HepG2 (cell line): ENCODE results near the gene NOTCH3. TPM values are rescaled to one million over a fixed set of nuclear protein-coding genes. Genes with fewer than 3 reads are reported as not detected.

Experiments used
- ATAC-seq: fragments of 200-7000 bp; cut with Tn5 transposase; 3 replicates; pipeline ENCODE4 v1.9.1; 2020; ENCODE audit warnings: mild to moderate bottlenecking, moderate library complexity
- BruUV-seq: library from RNA; stranded (reverse); fragments of 400-500 nt; replicated peaks from 2 replicates; lab custom pipeline; 2021; lab: Mats Ljungman, UMichigan
- CTCF ChIA-PET: fragments of 300-600 bp; formaldehyde crosslinking; extraction: SDS; loops from one replicate; lab custom pipeline; 2021; ENCODE audit warnings: low total read pairs, inconsistent platforms, low intra/inter-chr PET ratio; lab: Yijun Ruan, JAX
- POLR2A ChIA-PET: fragments of 350-600 bp; sonication (Branson Sonifier 250); formaldehyde crosslinking; loops from one replicate; lab custom pipeline; 2020; ENCODE audit warnings: antibody characterized with exemption, inconsistent platforms; lab: Yijun Ruan, JAX
- DNase-seq: peaks from one replicate; pipeline ENCODE4 v3.0.0-alpha.2; 2015; ENCODE audit warnings: low spot score
- FAIRE-seq: peaks from 3 replicates; lab custom pipeline; 2011; peaks lifted over from hg19 to GRCh38; lab: Jason Lieb, UNC
- H2AFZ ChIP-seq: one replicate; pipeline ENCODE4 v1.6.1; 2011; ENCODE audit warnings: low read length, inconsistent platforms
- H3K27ac ChIP-seq: fragments of 300-600 bp; 3 replicates; pipeline ENCODE4 v1.8.0; 2011; ENCODE audit warnings: mixed run types, mild to moderate bottlenecking, mixed read lengths, low read length, inconsistent platforms; ENCODE audit not compliant: insufficient read depth; ENCODE audit errors: extremely low read length
- H3K27me3 ChIP-seq, 2 experiments: fragments of 200-600 bp in 1 of 2; 2 replicates in 1 of 2; 3 replicates in 1 of 2; pipeline versions ENCODE4 v1.6.0 to v1.8.0; 2011; ENCODE audit warnings: low read length in 2 of 2, mild to moderate bottlenecking in 2 of 2, moderate library complexity in 2 of 2, inconsistent platforms in 1 of 2; ENCODE audit not compliant: insufficient read depth in 2 of 2, control insufficient read depth in 1 of 2
- H3K36me3 ChIP-seq, 2 experiments: fragments of 200-600 bp in 1 of 2; replicated peaks in 1 of 2; 2 replicates in 1 of 2; 3 replicates in 1 of 2; pipeline versions ENCODE4 v1.5.1 to v1.8.0; 2011; ENCODE audit warnings: low read length in 2 of 2, inconsistent platforms in 1 of 2; ENCODE audit not compliant: insufficient read depth in 2 of 2, control insufficient read depth in 1 of 2
- H3K4me1 ChIP-seq: 2 replicates; pipeline ENCODE4 v1.5.1; 2012; ENCODE audit warnings: low read length, inconsistent platforms; ENCODE audit not compliant: insufficient read depth
- H3K4me2 ChIP-seq: 2 replicates; pipeline ENCODE4 v1.6.0; 2011; ENCODE audit warnings: low read depth, low read length, inconsistent platforms
- H3K4me3 ChIP-seq, 3 experiments: fragments of 200-600 bp in 1 of 3; sonication (generic), shearing (Covaris generic) in 1 of 3; replicated peaks in 1 of 3; 2 replicates each; pipeline ENCODE4 v1.5.1; 2011 to 2016; ENCODE audit warnings: low read length in 3 of 3, inconsistent platforms in 2 of 3, low read depth in 2 of 3, mild to moderate bottlenecking in 2 of 3, control low read depth in 1 of 3, mixed read lengths in 1 of 3; ENCODE audit not compliant: insufficient read depth in 1 of 3
- H3K79me2 ChIP-seq: one replicate; pipeline ENCODE4 v1.6.1; 2011; ENCODE audit warnings: low read length, inconsistent platforms; ENCODE audit not compliant: insufficient read depth
- H3K9ac ChIP-seq: 2 replicates; pipeline ENCODE4 v1.6.0; 2011; ENCODE audit warnings: mild to moderate bottlenecking, low read depth, low read length, inconsistent platforms; ENCODE audit not compliant: insufficient read depth
- H3K9me3 ChIP-seq: 2 replicates; pipeline ENCODE4 v1.5.1; 2012; ENCODE audit warnings: mild to moderate bottlenecking, low read length
- H4K20me1 ChIP-seq: 2 replicates; pipeline ENCODE4 v1.6.0; 2011; ENCODE audit warnings: inconsistent platforms, mild to moderate bottlenecking, low read length, moderate library complexity; ENCODE audit not compliant: insufficient read depth
- GTF3A ChIP-seq: sonication (generic); formaldehyde crosslinking; conservative IDR thresholded peaks from 2 replicates; pipeline ENCODE4 v1.4.0; 2020; ENCODE audit warnings: mild to moderate bottlenecking, missing genetic modification reagents
- MNT ChIP-seq: fragments of 450-650 bp; IDR thresholded peaks from 2 replicates; pipeline ENCODE4 v1.6.1; 2016
- TGIF2 ChIP-seq: IDR thresholded peaks from 2 replicates; pipeline ENCODE4 v1.6.1; 2016; ENCODE audit warnings: control low read depth, missing compliant biosample characterization
- ZBTB4 ChIP-seq: sonication (generic); formaldehyde crosslinking; IDR thresholded peaks from 2 replicates; pipeline ENCODE4 v1.4.0; 2020; ENCODE audit warnings: missing genetic modification reagents, mild to moderate bottlenecking, borderline replicate concordance
- ZNF251 ChIP-seq: sonication (generic); formaldehyde crosslinking; IDR thresholded peaks from 2 replicates; pipeline ENCODE4 v1.9.0; 2021; ENCODE audit warnings: mild to moderate bottlenecking, missing genetic modification reagents
- ZNF275 ChIP-seq: sonication (generic); formaldehyde crosslinking; IDR thresholded peaks from 2 replicates; pipeline ENCODE4 v1.8.0; 2022; ENCODE audit warnings: missing genetic modification reagents, mild to moderate bottlenecking, inconsistent platforms, borderline replicate concordance
- ZNF512B ChIP-seq: sonication (generic); formaldehyde crosslinking; IDR thresholded peaks from 2 replicates; pipeline ENCODE4 v1.5.1; 2020; ENCODE audit warnings: missing genetic modification reagents, mild to moderate bottlenecking, borderline replicate concordance
- whole genome bisulfite sequencing: methylation state at CpG from one replicate; pipeline ENCODE4 v1.1.6; 2017; ENCODE audit warnings: low lambda C conversion rate; 5-methylcytosine and 5-hydroxymethylcytosine counted together
- in situ Hi-C: cut with HindIII; loops from 2 replicates; pipeline ENCODE4 v1.10.0; 2017; ENCODE audit warnings: low pct_unique_long_range_greater_than_20kb; ENCODE audit not compliant: extremely low pct_ligation_motif_present
- intact Hi-C: fragments of 100-400 bp; cut with micrococcal nuclease; formaldehyde crosslinking; loops from one replicate; pipeline ENCODE4 v1.10.0; 2022; ENCODE audit not compliant: unreplicated experiment
- polyA plus RNA-seq, 8 experiments: library from polyadenylated mRNA; depleted of rRNA in 3 of 8; stranded (reverse) in 7 of 8; unstranded in 1 of 8; fragments of >200 nt; fragmentation: Illumina TruSeq in 4 of 8; extraction: Trizol in 4 of 8; gene quantifications; 2 replicates each; pipeline versions ENCODE4 v1.2.1 to v1.2.3, GENCODE V29; 2011 to 2016; ENCODE audit warnings: low read depth in 4 of 8, missing spikeins in 1 of 8, mixed read lengths in 1 of 8; ENCODE audit not compliant: insufficient read depth in 1 of 8
- total RNA-seq, 5 experiments: library from RNA; depleted of rRNA; stranded (reverse); fragments of >200 nt; fragmentation: Illumina TruSeq; extraction: Trizol; gene quantifications; 2 replicates each; pipeline ENCODE4 v1.2.3, GENCODE V29; 2016; ENCODE audit warnings: low read depth in 1 of 5

The NOTCH3 gene
- total and polyA plus RNA-seq, 2 of the 13 experiments (the other 11 are each of a cell fraction or from before 2014, with no cell fraction given) = 0.09 to 0.28 TPM

- Histone ChIP-seq H3K79me2 (peaks cover 17% of the 10 kb centered on the region), H3K27me3 (no peaks in the 10 kb centered on the region; a peak in 1 of 5 replicates), H3K36me3 (peaks cover 15 to 24% of the 10 kb centered on the region in 2 experiments), H3K4me2 (peak overlapping the region; percentile 91), H2AFZ (no peak overlapping the region), H3K9me3 (no peaks in the 10 kb centered on the region), H3K9ac (peak overlapping the region; percentile 87), H3K27ac (peak overlapping the region; percentile 91), H3K4me3 (peak overlapping the region; percentile 75 to 89 (median 79)), H4K20me1 (no peaks in the 10 kb centered on the region), H3K4me1 (peaks cover 38% of the 10 kb centered on the region)
- no peak for DNase-seq
- FAIRE-seq = no peak
- TF ChIP-seq TGIF2 (CRISPR knock-in tag) (no peak), ZNF251 (CRISPR knock-in tag) (no peak), GTF3A (CRISPR knock-in tag) (no peak), ZBTB4 (CRISPR knock-in tag) (no peak), ZNF275 (CRISPR knock-in tag) (no peak), MNT (no peak), ZNF512B (no peak)
- ATAC-seq = no peak
- 68% methylated on average over 4 of the region's 5 CpGs for WGBS
- ChIA-PET CTCF (no interaction called here), POLR2A (interaction anchor here (1.6 to 2.6 kb wide), 3 partner anchors 8 to 15 kb away, joined by 9 to 19 read pairs (median 13); no protein-coding TSS in a partner anchor)
- BruUV-seq = no TSS peak
- in situ Hi-C loops = no loop called here
- intact Hi-C loops = no loop called here
Measured at GRCh38 chr19:15123900-15124299, 76.9 kb downstream of the NOTCH3 start.
